Upper lobe of left lung (tissue), 4 donors: Measurements from ENCODE around the gene ITGB3.

ENCODE experiments used
- CTCF ChIP-seq, 6 experiments: fragments of 450-650 bp in 4 of 6; fragments of 200-600 bp in 2 of 6; sonication (generic) in 2 of 6; IDR thresholded peaks; one replicate each; pipeline ENCODE4 v1.5.1; 2016 to 2019; ENCODE audit warnings: antibody characterized with exemption in 6 of 6
- POLR2A ChIP-seq, 4 donors: fragments of 450-650 bp; IDR thresholded peaks; one replicate each; pipeline ENCODE4 v1.5.1; 2016 to 2017; ENCODE audit warnings: antibody characterized with exemption in 4 of 4, mild to moderate bottlenecking in 2 of 4

DNA sequence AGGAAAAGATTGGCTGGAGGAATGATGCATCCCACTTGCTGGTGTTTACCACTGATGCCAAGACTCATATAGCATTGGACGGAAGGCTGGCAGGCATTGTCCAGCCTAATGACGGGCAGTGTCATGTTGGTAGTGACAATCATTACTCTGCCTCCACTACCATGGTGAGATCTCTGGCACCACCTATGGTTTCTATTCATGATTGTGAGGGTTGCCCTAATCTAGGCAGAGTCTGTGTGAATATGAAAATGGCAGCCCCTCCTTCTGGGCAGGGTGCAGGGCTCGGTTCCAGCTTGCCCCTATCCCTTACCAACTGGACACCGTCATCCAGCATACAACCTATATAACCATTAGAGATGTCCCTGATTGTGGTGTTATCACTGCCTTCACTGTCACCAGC, 33.4 kb downstream of the ITGB3 start:
- no peak for TF ChIP-seq CTCF (IDR thresholded peaks at IDR 0.05)
- TF ChIP-seq POLR2A (IDR thresholded peaks at IDR 0.05) = no peak
